Gastroesophageal sphincter (tissue), 4 donors: ENCODE measurements around the gene LURAP1L. TPM values are rescaled to one million over a fixed set of nuclear protein-coding genes. Genes with fewer than 3 reads are reported as not detected.

Experiments
- ATAC-seq: fragments of 150-250 bp; one replicate; pipeline ENCODE4 v1.9.1; 2016; ENCODE audit warnings: mild to moderate bottlenecking, moderate library complexity
- H3K27ac ChIP-seq, 4 donors: fragments of 200-600 bp; sonication (generic) in 3 of 4; 1 replicate in 3 of 4; 2 replicates in 1 of 4; pipeline ENCODE4 v1.5.1; 2016 to 2019
- H3K27me3 ChIP-seq: fragments of 200-600 bp; sonication (generic); one replicate; pipeline ENCODE4 v1.5.1; 2019
- H3K36me3 ChIP-seq, 2 donors: fragments of 200-600 bp; sonication (generic); one replicate each; pipeline ENCODE4 v1.5.1; 2019; ENCODE audit warnings: control low read depth in 1 of 2
- H3K4me1 ChIP-seq, 3 donors: fragments of 200-600 bp; sonication (generic); 1 replicate in 2 of 3; 2 replicates in 1 of 3; pipeline ENCODE4 v1.5.1; 2016 to 2019; ENCODE audit warnings: control low read depth in 2 of 3
- H3K4me3 ChIP-seq, 2 donors: fragments of 200-600 bp; sonication (generic); one replicate each; pipeline ENCODE4 v1.5.1; 2019; ENCODE audit warnings: mild to moderate bottlenecking in 1 of 2, moderate library complexity in 1 of 2
- H3K9me3 ChIP-seq, 3 donors: fragments of 200-600 bp; sonication (generic); one replicate each; pipeline ENCODE4 v1.5.1; 2017 to 2019; ENCODE audit warnings: control low read depth in 2 of 3
- EP300 ChIP-seq: sonication (generic); formaldehyde crosslinking; IDR thresholded peaks from one replicate; pipeline ENCODE4 v1.6.1; 2017; ENCODE audit warnings: antibody characterized with exemption, mild to moderate bottlenecking
- POLR2A ChIP-seq, 2 donors: fragments of 450-650 bp; IDR thresholded peaks; one replicate each; pipeline ENCODE4 v1.6.1; 2017; ENCODE audit warnings: antibody characterized with exemption in 2 of 2, mild to moderate bottlenecking in 2 of 2, moderate library complexity in 1 of 2
- POLR2AphosphoS5 ChIP-seq: sonication (generic); formaldehyde crosslinking; IDR thresholded peaks from one replicate; pipeline ENCODE4 v1.6.1; 2017; ENCODE audit warnings: antibody characterized with exemption
- WGBS, 2 donors: methylation state at CpG; one replicate each; pipeline ENCODE4 v1.1.5; 2018; ENCODE audit warnings: low coverage in 1 of 2; 5-methylcytosine and 5-hydroxymethylcytosine counted together
- total RNA-seq, 4 donors: library from RNA; depleted of rRNA; stranded (reverse); fragments of >200 nt; gene quantifications; one replicate each; pipeline ENCODE4 v1.1.0, GENCODE V29; 2016
- TF ChIP-seq, protein P1 (sequence below), 4 experiments: fragments of 200-600 bp in 2 of 4; fragments of 450-650 bp in 2 of 4; sonication (generic) in 1 of 4; IDR thresholded peaks; one replicate each; pipeline ENCODE4 v1.5.1; 2017 to 2019; ENCODE audit warnings: antibody characterized with exemption in 4 of 4, mild to moderate bottlenecking in 2 of 4, moderate library complexity in 2 of 4

LURAP1L gene
- total RNA-seq, 4 donors from 2014 or later = 13.7 to 29.6 (median 22.7) TPM

DNA sequence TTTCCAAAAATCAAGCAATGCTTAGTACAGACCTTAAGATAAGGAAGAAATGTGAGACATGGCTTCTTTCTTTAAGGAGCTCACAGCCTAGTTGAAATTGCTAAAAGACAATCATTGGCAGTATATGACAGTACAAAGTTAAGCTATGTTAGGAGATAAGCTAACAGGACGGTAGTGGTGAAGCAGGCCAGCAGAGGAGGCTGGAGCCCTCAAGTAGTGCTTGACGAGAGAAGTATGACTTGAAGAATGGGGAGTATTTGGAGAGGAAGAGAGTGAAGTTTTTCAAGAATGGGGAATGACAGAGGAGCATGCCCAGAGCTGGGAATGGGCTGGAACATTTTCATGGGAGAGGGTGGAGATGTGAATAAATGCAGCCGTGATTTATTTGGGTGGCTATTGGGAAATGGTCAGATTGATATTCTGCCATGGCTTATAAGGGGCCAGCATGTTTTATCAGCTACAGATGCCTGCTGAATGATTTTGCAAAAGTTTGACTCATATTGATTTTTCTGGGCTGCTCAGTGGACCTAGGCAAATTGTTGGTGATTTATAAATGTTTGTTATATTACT, 43.7 kb downstream of the LURAP1L start:
- ATAC-seq = peak; percentile 42
- Histone ChIP-seq H3K9me3 (no peaks in the 10 kb centered on the region), H3K36me3 (no peaks in the 10 kb centered on the region), H3K4me3 (no peak overlapping the region), H3K27ac (peak overlapping the region; percentile 31 to 76 (median 65)), H3K27me3 (no peaks in the 10 kb centered on the region), H3K4me1 (peaks cover 9 to 53% (median 15%) of the 10 kb centered on the region in 3 donors)
- no peak for TF ChIP-seq EP300
- TF ChIP-seq POLR2A (IDR thresholded peaks at IDR 0.05) = no peak
- 36 to 38% methylated on average over 3 of the region's 3 CpGs for WGBS, 2 donors

DNA sequence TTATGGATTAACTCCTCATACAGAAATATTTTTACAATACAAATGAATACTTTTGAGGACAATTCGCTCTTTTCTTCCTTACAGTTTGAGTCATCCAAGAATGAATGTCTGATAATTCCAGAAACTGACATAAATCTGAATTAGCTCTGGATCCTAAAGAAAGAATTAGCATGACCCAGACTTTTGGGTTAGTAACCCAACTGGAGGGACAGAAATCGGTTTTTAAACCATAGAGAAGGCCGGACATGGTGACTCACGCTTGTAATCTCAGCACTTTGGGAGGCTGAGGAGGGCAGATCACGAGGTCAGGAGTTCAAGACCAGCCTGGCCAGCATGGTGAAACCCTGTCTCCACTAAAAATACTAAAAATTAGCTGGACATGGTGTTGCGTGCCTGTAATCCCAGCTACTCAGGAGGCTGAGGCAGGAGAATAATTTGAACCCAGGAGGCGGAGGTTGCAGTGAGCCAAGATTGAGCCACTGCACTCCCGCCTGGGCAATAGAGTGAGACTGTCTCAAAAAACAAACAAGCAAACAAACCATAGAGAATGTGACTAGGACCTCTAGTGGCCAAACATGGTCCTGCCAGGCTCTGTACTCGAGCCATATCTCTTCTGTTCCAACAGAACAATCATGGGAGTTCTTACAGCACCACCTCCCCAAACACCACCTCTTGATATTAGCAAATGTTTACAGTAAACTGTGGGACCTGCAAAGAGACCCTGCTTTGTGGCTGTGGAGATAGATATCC, 44.8 kb downstream of the LURAP1L start:
- peak overlapping the region; percentile 27 to 68 (median 46) for H3K27ac ChIP-seq
- no peak for ATAC-seq
- no peak overlapping the region for H3K4me3 ChIP-seq

DNA sequence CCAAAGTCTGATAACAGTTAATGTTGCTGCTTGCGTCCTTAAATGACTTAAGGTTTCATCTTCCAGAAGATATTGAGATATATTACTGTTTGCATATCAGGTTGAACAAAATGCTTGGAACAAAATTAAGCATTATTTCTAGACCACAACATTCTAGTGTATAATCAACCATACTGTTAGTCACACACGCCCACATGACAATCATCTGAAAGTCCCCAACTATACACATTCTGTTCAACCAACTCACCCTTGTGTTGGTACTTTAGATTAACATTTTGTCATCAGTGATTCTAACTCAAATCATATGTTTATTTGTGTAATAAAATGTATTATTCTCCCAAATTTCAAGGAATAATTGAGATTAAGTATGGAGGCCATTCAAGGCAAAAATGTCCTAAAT, 47.3 kb downstream of the LURAP1L start:
- H3K9me3 ChIP-seq = no peaks in the 10 kb centered on the region
- TF ChIP-seq EP300 = no peak
- no peak for TF ChIP-seq POLR2A (IDR thresholded peaks at IDR 0.05)
- no peak for TF ChIP-seq POLR2AphosphoS5
- TF ChIP-seq, protein P1, sequence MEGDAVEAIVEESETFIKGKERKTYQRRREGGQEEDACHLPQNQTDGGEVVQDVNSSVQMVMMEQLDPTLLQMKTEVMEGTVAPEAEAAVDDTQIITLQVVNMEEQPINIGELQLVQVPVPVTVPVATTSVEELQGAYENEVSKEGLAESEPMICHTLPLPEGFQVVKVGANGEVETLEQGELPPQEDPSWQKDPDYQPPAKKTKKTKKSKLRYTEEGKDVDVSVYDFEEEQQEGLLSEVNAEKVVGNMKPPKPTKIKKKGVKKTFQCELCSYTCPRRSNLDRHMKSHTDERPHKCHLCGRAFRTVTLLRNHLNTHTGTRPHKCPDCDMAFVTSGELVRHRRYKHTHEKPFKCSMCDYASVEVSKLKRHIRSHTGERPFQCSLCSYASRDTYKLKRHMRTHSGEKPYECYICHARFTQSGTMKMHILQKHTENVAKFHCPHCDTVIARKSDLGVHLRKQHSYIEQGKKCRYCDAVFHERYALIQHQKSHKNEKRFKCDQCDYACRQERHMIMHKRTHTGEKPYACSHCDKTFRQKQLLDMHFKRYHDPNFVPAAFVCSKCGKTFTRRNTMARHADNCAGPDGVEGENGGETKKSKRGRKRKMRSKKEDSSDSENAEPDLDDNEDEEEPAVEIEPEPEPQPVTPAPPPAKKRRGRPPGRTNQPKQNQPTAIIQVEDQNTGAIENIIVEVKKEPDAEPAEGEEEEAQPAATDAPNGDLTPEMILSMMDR (IDR thresholded peaks at IDR 0.05) = no peak
- no peak overlapping the region for H3K4me3 ChIP-seq
- H3K4me1 ChIP-seq = peaks cover 4 to 39% (median 6%) of the 10 kb centered on the region in 3 donors
- no peaks in the 10 kb centered on the region for H3K27me3 ChIP-seq
- ATAC-seq = no peak
- H3K27ac ChIP-seq = no peak overlapping the region
- 81 to 88% methylated on average over 2 of the region's 2 CpGs for WGBS, 2 donors
- H3K36me3 ChIP-seq = no peaks in the 10 kb centered on the region

More for the DNA sequence above, 44.8 kb downstream of the LURAP1L start:
- H3K9me3 ChIP-seq = no peaks in the 10 kb centered on the region
- 59 to 81% methylated on average over 8 to 9 of the region's 9 CpGs for WGBS, 2 donors
- TF ChIP-seq EP300 = no peak
- TF ChIP-seq POLR2AphosphoS5 = no peak
- TF ChIP-seq, protein P1 (IDR thresholded peaks at IDR 0.05) = peak in 3 of 4 experiments; percentile 20 to 45 (median 36)
- TF ChIP-seq POLR2A (IDR thresholded peaks at IDR 0.05) = no peak
- peaks cover 6 to 43% (median 8%) of the 10 kb centered on the region in 3 donors for H3K4me1 ChIP-seq
- H3K27me3 ChIP-seq = no peaks in the 10 kb centered on the region
- H3K36me3 ChIP-seq = no peaks in the 10 kb centered on the region

DNA sequence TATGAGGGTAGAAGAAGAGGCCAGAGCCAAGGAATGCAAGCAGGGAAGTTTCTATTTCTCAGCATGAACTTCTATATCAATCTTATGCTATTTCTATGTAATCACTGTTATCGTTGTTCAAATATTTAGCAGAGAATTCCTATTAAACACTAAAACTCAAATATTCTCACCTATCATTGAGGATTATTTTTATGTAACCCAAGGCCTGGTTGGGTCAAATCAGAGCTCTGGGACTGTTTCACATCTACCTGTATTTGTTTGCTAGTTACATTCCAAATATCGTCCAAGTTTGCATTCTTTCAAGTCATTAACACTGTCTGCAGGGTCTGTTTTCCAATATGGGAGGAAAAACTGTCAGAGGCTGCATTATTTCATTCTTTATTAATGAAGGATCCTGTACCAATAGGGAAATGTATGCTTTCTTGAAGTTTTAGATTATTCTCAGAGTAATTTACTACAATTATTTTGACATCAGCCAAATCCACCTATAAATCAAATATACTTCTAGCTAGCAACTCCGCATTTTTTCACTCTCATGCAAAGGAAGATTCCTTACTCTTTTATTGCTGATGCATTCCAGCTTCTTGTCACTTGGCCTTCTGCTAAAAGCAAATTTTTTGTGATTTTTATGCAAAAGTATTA, 52.2 kb downstream of the LURAP1L start:
- ATAC-seq = no peak
- peaks cover 0 to 31% (median 0%) of the 10 kb centered on the region in 3 donors for H3K4me1 ChIP-seq
- no peaks in the 10 kb centered on the region for H3K36me3 ChIP-seq
- no peaks in the 10 kb centered on the region for H3K9me3 ChIP-seq
- H3K4me3 ChIP-seq = no peak overlapping the region
- H3K27ac ChIP-seq = no peak overlapping the region
- TF ChIP-seq EP300 (no peak), POLR2A (IDR thresholded peaks at IDR 0.05) (no peak), POLR2AphosphoS5 (no peak)
- TF ChIP-seq, protein P1 (IDR thresholded peaks at IDR 0.05) = no peak
- H3K27me3 ChIP-seq = no peaks in the 10 kb centered on the region
- 14 to 27% methylated on average over 3 of the region's 3 CpGs for WGBS, 2 donors

DNA sequence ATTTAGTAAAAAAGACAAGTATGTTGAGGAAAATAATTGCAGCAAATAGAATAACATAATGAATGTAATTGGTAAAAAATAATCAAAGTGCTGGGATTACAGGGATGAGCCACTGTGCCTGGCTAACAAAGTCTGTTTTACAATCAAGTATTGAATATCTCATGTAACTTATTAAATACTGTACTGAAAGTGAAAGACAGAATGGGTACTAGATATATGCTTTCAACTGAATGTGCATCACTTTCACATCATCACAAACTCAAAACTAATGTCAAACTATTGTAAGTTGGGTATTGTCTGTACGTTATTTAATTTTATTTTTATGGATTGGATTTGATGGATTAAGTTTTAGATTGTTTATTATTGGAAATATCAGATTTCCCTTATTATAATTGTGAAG, 58.9 kb downstream of the LURAP1L start:
- no peaks in the 10 kb centered on the region for H3K27me3 ChIP-seq
- H3K27ac ChIP-seq = no peak overlapping the region
- no peak overlapping the region for H3K4me3 ChIP-seq
- peaks cover 0 to 3% (median 0%) of the 10 kb centered on the region in 3 donors for H3K4me1 ChIP-seq
- H3K36me3 ChIP-seq = no peaks in the 10 kb centered on the region
- TF ChIP-seq POLR2A (IDR thresholded peaks at IDR 0.05) (no peak), EP300 (no peak), POLR2AphosphoS5 (no peak)
- TF ChIP-seq, protein P1 (IDR thresholded peaks at IDR 0.05) = no peak
- H3K9me3 ChIP-seq = peaks cover 0 to 19% (median 0%) of the 10 kb centered on the region in 3 donors
- 83 to 95% methylated on average over 1 of the region's 1 CpG for WGBS, 2 donors
- no peak for ATAC-seq
